Hepatocyte (in vitro differentiated cells): ENCODE measurements around the gene MME.

Experiments used
- CTCF ChIP-seq: fragments of 200-600 bp; sonication (generic); IDR thresholded peaks from 2 replicates; pipeline ENCODE4 v1.5.1; 2016; ENCODE audit warnings: antibody characterized with exemption, mild to moderate bottlenecking; ENCODE audit not compliant: poor library complexity
- EZH2 ChIP-seq: fragments of 200-600 bp; sonication (generic); IDR thresholded peaks from 2 replicates; pipeline ENCODE4 v1.6.1; 2016; ENCODE audit warnings: antibody characterized with exemption, mild to moderate bottlenecking, borderline replicate concordance
- EZH2phosphoT487 ChIP-seq: fragments of 200-600 bp; sonication (generic); IDR thresholded peaks from one replicate; pipeline ENCODE4 v1.6.1; 2018; ENCODE audit warnings: antibody characterized with exemption, mild to moderate bottlenecking, low read depth, moderate library complexity; ENCODE audit not compliant: unreplicated experiment, severe bottlenecking

- TF ChIP-seq CTCF (no peak), EZH2 (no peak), EZH2phosphoT487 (no peak)
These were observed 131.1 kb downstream of the MME start for GRCh38 chr3:155211266-155211665.
